ENCODE data around the gene GRM7. TPM values are rescaled to one million over a fixed set of nuclear protein-coding genes. Genes with fewer than 3 reads are reported as not detected.

The GRM7 gene
- total RNA-seq, 2 donors from 2014 or later = 0.96 to 1.5 TPM

DNA sequence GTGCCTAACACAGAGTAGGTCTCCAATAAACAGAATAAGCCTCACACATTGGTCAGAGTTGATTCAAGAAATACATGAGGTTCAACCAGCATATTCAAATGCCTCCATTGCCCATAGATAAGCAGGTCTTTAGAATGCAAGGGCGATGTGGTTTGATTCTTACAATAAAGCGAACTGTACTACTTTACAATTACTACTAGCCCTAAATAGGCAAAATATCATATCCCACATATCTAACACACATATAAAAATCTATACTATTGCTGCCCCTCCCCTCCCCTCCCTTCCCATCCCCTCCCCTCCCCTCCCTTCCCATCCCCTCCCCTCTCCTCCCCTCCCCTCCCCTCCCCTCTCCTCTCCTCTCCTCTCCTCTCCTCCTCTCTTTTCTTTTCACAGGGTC lies 6.7 kb upstream of the GRM7 start:
- Histone ChIP-seq H3K4me3 (no peak overlapping the region), H3K27me3 (replicated peaks; ENCODE audit: insufficient read depth) (no peaks in the 10 kb centered on the region), H3K9me3 (no peaks in the 10 kb centered on the region), H3K27ac (no peak overlapping the region), H3K36me3 (no peaks in the 10 kb centered on the region), H3K4me1 (replicated peaks) (no peaks in the 10 kb centered on the region)
- intact Hi-C loops (cut with DNase I) = no loop called here
- 74% methylated on average over 2 of the region's 2 CpGs for WGBS
- DNase-seq (ENCODE audit: low spot score) = no peak
- TF ChIP-seq POLR2AphosphoS5 (IDR thresholded peaks at IDR 0.05) (no peak), POLR2A (IDR thresholded peaks at IDR 0.05) (no peak)
- TF ChIP-seq, protein P1, sequence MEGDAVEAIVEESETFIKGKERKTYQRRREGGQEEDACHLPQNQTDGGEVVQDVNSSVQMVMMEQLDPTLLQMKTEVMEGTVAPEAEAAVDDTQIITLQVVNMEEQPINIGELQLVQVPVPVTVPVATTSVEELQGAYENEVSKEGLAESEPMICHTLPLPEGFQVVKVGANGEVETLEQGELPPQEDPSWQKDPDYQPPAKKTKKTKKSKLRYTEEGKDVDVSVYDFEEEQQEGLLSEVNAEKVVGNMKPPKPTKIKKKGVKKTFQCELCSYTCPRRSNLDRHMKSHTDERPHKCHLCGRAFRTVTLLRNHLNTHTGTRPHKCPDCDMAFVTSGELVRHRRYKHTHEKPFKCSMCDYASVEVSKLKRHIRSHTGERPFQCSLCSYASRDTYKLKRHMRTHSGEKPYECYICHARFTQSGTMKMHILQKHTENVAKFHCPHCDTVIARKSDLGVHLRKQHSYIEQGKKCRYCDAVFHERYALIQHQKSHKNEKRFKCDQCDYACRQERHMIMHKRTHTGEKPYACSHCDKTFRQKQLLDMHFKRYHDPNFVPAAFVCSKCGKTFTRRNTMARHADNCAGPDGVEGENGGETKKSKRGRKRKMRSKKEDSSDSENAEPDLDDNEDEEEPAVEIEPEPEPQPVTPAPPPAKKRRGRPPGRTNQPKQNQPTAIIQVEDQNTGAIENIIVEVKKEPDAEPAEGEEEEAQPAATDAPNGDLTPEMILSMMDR (IDR thresholded peaks at IDR 0.05) = no peak

DNA sequence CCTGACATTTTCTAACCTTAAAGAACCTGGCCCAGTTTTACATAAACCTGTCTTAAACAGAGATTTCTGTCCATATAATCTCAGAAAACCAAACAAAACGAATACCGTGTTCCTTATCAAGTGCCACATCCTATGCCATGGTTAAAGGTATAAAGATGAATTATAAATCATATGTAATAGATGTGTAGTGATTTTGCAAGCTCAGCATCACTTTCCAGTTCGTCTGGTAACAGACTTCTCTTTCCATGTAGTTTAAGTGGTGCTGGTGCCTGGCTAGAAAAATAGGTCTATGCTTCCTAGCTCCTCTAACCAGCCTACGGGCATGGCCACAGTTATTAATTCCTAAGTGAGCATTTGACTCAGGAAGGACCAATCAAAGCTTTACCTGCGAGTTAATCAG lies 3.4 kb upstream of the GRM7 start:
- H3K36me3 ChIP-seq = no peaks in the 10 kb centered on the region
- H3K27ac ChIP-seq = no peak overlapping the region
- TF ChIP-seq POLR2A (IDR thresholded peaks at IDR 0.05) (no peak), POLR2AphosphoS5 (IDR thresholded peaks at IDR 0.05) (no peak)
- TF ChIP-seq, protein P1 (IDR thresholded peaks at IDR 0.05) = no peak
- WGBS = 66% methylated on average over 5 of the region's 5 CpGs
- no peaks in the 10 kb centered on the region for H3K9me3 ChIP-seq
- no peak overlapping the region for H3K4me3 ChIP-seq
- no peaks in the 10 kb centered on the region for H3K4me1 ChIP-seq (replicated peaks)
- peaks cover 13% of the 10 kb centered on the region for H3K27me3 ChIP-seq (replicated peaks; ENCODE audit: insufficient read depth)
- DNase-seq (ENCODE audit: low spot score) = no peak
- intact Hi-C loops (cut with DNase I) = no loop called here

DNA sequence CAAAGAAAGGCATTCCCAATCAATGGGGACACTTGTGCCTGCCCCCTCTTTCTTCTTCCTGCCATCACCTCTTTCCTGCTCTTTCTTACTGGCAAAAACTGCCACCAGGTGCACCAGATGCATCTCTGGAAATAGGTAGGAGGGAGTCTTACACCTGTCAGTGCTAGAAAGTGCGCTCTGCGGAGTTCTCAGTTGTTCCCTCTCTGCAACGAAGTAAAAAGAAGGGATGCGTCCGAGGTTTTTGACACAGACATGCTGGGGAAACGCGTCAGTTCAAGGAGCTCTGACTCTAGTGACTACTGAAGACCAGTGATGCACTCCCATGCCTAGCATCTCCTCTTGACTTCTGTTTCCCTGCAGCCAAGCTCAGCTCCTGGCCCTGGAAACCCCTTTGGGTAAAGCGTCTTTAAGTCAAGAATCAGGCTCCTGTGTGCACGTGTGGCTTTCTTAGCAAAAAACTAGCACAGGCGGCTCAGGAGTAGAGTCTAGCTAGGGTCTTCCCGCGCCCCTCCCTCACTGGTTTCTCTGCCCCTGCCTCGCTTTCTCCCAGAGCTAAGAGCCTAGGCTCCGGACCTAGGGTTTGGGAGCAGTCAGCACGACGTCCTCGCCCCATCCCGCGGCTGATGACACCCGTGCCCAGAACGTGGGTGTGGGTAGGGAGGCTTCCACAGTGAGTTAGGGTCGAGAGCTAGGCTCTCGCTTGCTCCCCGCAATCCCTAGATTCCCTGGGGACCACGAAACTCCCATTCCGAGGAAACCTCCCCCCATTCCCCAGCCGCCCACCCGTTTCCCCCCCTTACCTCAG lies 564 bp upstream of the GRM7 start:
- 11% methylated on average over 27 of the region's 28 CpGs for WGBS
- intact Hi-C loops (cut with DNase I) = no loop called here
- TF ChIP-seq POLR2A (IDR thresholded peaks at IDR 0.05) = no peak
- TF ChIP-seq, protein P1 (IDR thresholded peaks at IDR 0.05) = no peak
- H3K9me3 ChIP-seq = no peaks in the 10 kb centered on the region
- peaks cover 13% of the 10 kb centered on the region for H3K27me3 ChIP-seq (replicated peaks; ENCODE audit: insufficient read depth)
- no peak overlapping the region for H3K27ac ChIP-seq
- peak overlapping the region; percentile 9 to 24 for H3K4me3 ChIP-seq
- H3K4me1 ChIP-seq (replicated peaks) = no peaks in the 10 kb centered on the region
- no peak for DNase-seq (ENCODE audit: low spot score)
- no peaks in the 10 kb centered on the region for H3K36me3 ChIP-seq

DNA sequence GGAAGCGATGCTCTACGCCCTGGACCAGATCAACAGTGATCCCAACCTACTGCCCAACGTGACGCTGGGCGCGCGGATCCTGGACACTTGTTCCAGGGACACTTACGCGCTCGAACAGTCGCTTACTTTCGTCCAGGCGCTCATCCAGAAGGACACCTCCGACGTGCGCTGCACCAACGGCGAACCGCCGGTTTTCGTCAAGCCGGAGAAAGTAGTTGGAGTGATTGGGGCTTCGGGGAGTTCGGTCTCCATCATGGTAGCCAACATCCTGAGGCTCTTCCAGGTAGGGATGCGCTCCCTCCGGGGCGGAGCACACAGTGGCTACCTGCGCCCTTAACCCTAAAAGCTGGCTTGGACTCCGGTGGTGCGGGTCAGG lies 698 bp downstream of the GRM7 start:
- WGBS = 3% methylated on average over 30 of the region's 30 CpGs
- Histone ChIP-seq H3K4me1 (replicated peaks) (no peaks in the 10 kb centered on the region), H3K9me3 (no peaks in the 10 kb centered on the region), H3K27me3 (replicated peaks; ENCODE audit: insufficient read depth) (peaks cover 13% of the 10 kb centered on the region), H3K4me3 (peak overlapping the region; percentile 9 to 24), H3K27ac (no peak overlapping the region), H3K36me3 (no peaks in the 10 kb centered on the region)
- no peak for TF ChIP-seq POLR2AphosphoS5 (IDR thresholded peaks at IDR 0.05)
- TF ChIP-seq, protein P1 (IDR thresholded peaks at IDR 0.05) = no peak
- TF ChIP-seq POLR2A (IDR thresholded peaks at IDR 0.05) = no peak
- intact Hi-C loops (cut with DNase I) = no loop called here
- DNase-seq (ENCODE audit: low spot score) = no peak
